Sigmoid colon (tissue), 7 donors: ENCODE results near the gene ZNF521. TPM values are rescaled to one million over a fixed set of nuclear protein-coding genes. Genes with fewer than 3 reads are reported as not detected.

Experiments
- DNase-seq: peaks from one replicate; pipeline ENCODE4 v3.0.0-alpha.2; 2019
- H3K27ac ChIP-seq, 4 donors: fragments of 200-600 bp; sonication (generic); one replicate each; pipeline ENCODE4 v1.5.1; 2016 to 2019; ENCODE audit warnings: mild to moderate bottlenecking in 1 of 4
- H3K27me3 ChIP-seq, 3 donors: fragments of 200-600 bp; sonication (generic); one replicate each; pipeline ENCODE4 v1.5.1; 2019; ENCODE audit warnings: mild to moderate bottlenecking in 1 of 3
- H3K36me3 ChIP-seq, 4 donors: fragments of 200-600 bp; sonication (generic); one replicate each; pipeline ENCODE4 v1.5.1; 2016 to 2019
- H3K4me1 ChIP-seq, 4 donors: fragments of 200-600 bp; sonication (generic); one replicate each; pipeline ENCODE4 v1.5.1; 2017 to 2019
- H3K4me3 ChIP-seq, 4 donors: fragments of 200-600 bp; sonication (generic); one replicate each; pipeline ENCODE4 v1.5.1; 2017 to 2019; ENCODE audit warnings: mild to moderate bottlenecking in 2 of 4, moderate library complexity in 1 of 4
- H3K9me3 ChIP-seq, 4 donors: fragments of 200-600 bp in 3 of 4; sonication (generic) in 3 of 4; one replicate each; pipeline versions ENCODE4 v1.5.1 to v1.6.1; 2013 to 2019
- CTCF ChIP-seq, 4 experiments: fragments of 450-650 bp in 3 of 4; fragments of 200-600 bp in 1 of 4; IDR thresholded peaks; one replicate each; pipeline ENCODE4 v1.5.1; 2016 to 2019; ENCODE audit warnings: antibody characterized with exemption in 4 of 4, mild to moderate bottlenecking in 3 of 4, moderate library complexity in 2 of 4
- EP300 ChIP-seq, 4 donors: sonication (generic); formaldehyde crosslinking; IDR thresholded peaks; one replicate each; pipeline ENCODE4 v1.6.1; 2017; ENCODE audit warnings: antibody characterized with exemption in 4 of 4
- POLR2A ChIP-seq, 2 donors: fragments of 450-650 bp; IDR thresholded peaks; one replicate each; pipeline ENCODE4 v1.6.1; 2016; ENCODE audit warnings: antibody characterized with exemption in 2 of 2, mild to moderate bottlenecking in 2 of 2, moderate library complexity in 2 of 2
- POLR2AphosphoS5 ChIP-seq, 4 donors: sonication (generic); formaldehyde crosslinking; IDR thresholded peaks; one replicate each; pipeline ENCODE4 v1.6.1; 2017; ENCODE audit warnings: antibody characterized with exemption in 4 of 4
- WGBS, 2 donors: extraction: QIAGEN DNeasy Blood & Tissue Kit; methylation state at CpG; one replicate each; pipeline ENCODE4 v1.1.7; 2013; 5-methylcytosine and 5-hydroxymethylcytosine counted together
- intact Hi-C: fragments of 100-400 bp; cut with DNase I; formaldehyde crosslinking; loops from one replicate; pipeline ENCODE4 v1.15.1; 2023
- polyA plus RNA-seq, 3 donors: library from polyadenylated mRNA; stranded (reverse); fragments of 200-250 nt; gene quantifications; one replicate each; pipeline ENCODE4 v1.2.3, GENCODE V29; 2013
- total RNA-seq, 4 donors: library from RNA; depleted of rRNA; stranded (reverse); fragments of >200 nt; gene quantifications; one replicate each; pipeline ENCODE4 v1.1.0, GENCODE V29; 2016
- donor health status: healthy with polysubstance abuse.
- donor health status: Bipolar disorder and iron deficiency.
- donor health status: healthy.

Gene ZNF521
- total and polyA plus RNA-seq, 7 donors: 0.69 to 40.2 (median 12.0) TPM

- DNase-seq: no peak
- no peak for TF ChIP-seq EP300 (IDR thresholded peaks at IDR 0.05)
- TF ChIP-seq POLR2AphosphoS5 (IDR thresholded peaks at IDR 0.05): peak in 3 of 4 donors; percentile 11 to 63 (median 62)
- Histone ChIP-seq H3K27me3 (no peaks in the 10 kb centered on the region), H3K4me3 (no peak overlapping the region), H3K36me3 (no peaks in the 10 kb centered on the region), H3K27ac (peak overlapping the region in 3 of 4 donors; percentile 18 to 47 (median 44)), H3K4me1 (peaks cover 0 to 33% (median 20%) of the 10 kb centered on the region in 4 donors), H3K9me3 (no peaks in the 10 kb centered on the region)
- 62 to 80% methylated on average over 8 of the region's 8 CpGs for WGBS, 2 donors
- intact Hi-C loops: no loop called here
Measured at GRCh38 chr18:25140124-25140961, 211.6 kb downstream of the ZNF521 start.

- TF ChIP-seq POLR2A (IDR thresholded peaks at IDR 0.05) (no peak), POLR2AphosphoS5 (IDR thresholded peaks at IDR 0.05) (no peak), EP300 (IDR thresholded peaks at IDR 0.05) (no peak), CTCF (IDR thresholded peaks at IDR 0.05) (no peak)
- intact Hi-C loops: no loop called here
- Histone ChIP-seq H3K4me1 (peaks cover 0 to 31% (median 17%) of the 10 kb centered on the region in 4 donors), H3K4me3 (no peak overlapping the region), H3K9me3 (no peaks in the 10 kb centered on the region), H3K27me3 (no peaks in the 10 kb centered on the region), H3K27ac (peak overlapping the region in 1 of 4 donors; percentile 12), H3K36me3 (no peaks in the 10 kb centered on the region)
- DNase-seq: no peak
- 80 to 84% methylated on average over 4 of the region's 4 CpGs for WGBS, 2 donors
Measured at GRCh38 chr18:25137197-25137472, 214.8 kb downstream of the ZNF521 start.

DNA sequence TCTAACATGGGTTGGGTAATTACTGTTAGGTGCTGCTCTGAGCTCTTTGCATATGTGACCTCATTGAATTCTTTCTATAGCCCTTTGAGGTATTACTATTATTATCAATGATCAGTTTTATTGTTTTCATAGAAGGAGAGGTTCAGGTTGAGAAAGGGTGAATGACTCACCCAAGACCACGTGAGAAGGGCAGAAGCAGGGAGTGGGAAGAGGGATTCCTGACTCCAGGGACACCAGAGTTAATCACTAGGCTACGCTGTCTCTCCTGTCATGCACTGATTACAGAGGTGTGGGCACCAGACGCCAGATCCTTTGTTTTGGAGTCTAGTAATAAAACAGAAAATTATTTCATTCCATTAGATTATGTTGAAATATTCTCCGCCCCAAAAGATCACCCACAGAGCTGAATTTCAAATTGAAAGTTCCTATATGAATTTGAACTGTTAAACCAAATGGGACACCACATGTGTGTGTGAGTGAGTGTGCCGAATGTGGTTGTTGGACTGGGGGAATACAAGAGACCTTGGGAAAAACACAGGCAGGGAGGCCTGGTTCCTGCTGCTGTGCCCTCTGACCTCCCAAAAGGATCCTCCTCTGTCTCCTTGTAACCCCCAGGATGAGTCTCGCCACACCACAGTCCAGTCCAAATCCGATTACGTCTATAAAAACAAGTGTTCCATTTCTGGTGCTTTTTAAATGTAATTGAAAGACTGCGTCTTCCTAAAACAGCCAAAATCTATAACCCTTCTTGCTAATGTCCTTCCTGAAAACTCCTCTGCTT lies 215.4 kb downstream of the ZNF521 start:
- no peak overlapping the region for H3K4me3 ChIP-seq
- H3K9me3 ChIP-seq: no peaks in the 10 kb centered on the region
- peaks cover 0 to 31% (median 17%) of the 10 kb centered on the region in 4 donors for H3K4me1 ChIP-seq
- intact Hi-C loops: no loop called here
- WGBS, 2 donors: 81 to 86% methylated on average over 9 of the region's 9 CpGs
- TF ChIP-seq POLR2A (IDR thresholded peaks at IDR 0.05) (no peak), POLR2AphosphoS5 (IDR thresholded peaks at IDR 0.05) (no peak), EP300 (IDR thresholded peaks at IDR 0.05) (no peak), CTCF (IDR thresholded peaks at IDR 0.05) (no peak)
- H3K27me3 ChIP-seq: no peaks in the 10 kb centered on the region
- peak overlapping the region in 1 of 4 donors; percentile 12 for H3K27ac ChIP-seq
- DNase-seq: no peak
- no peaks in the 10 kb centered on the region for H3K36me3 ChIP-seq

DNA sequence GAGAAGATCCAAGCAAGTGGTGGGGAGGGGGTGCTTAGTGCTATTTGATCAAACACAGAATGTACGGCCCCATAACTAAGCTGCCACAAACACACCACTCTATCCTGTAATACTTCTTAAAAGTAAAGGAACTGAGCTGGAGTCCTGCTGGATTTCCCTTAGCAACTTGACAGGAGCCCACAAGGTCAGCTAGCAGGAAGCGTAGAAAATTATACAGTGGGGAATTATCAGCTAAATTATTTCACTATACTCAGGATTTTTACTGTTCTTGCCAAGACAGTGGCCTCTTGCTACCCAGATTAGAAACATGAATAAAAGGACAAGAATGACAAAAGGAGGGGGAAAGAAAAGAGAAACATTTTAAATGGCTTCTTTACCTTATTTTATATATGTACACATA lies 217.1 kb downstream of the ZNF521 start:
- WGBS, 2 donors: 82 to 93% methylated on average over 2 of the region's 2 CpGs
- no peaks in the 10 kb centered on the region for H3K9me3 ChIP-seq
- no peak overlapping the region for H3K27ac ChIP-seq
- intact Hi-C loops: no loop called here
- H3K4me3 ChIP-seq: no peak overlapping the region
- no peaks in the 10 kb centered on the region for H3K36me3 ChIP-seq
- peaks cover 0 to 15% (median 7%) of the 10 kb centered on the region in 4 donors for H3K4me1 ChIP-seq
- H3K27me3 ChIP-seq: no peaks in the 10 kb centered on the region
- no peak for TF ChIP-seq POLR2AphosphoS5 (IDR thresholded peaks at IDR 0.05)
- TF ChIP-seq EP300 (IDR thresholded peaks at IDR 0.05): no peak
- no peak for TF ChIP-seq CTCF (IDR thresholded peaks at IDR 0.05)
- no peak for TF ChIP-seq POLR2A (IDR thresholded peaks at IDR 0.05)
- no peak for DNase-seq

- no peak overlapping the region for H3K4me3 ChIP-seq
- intact Hi-C loops: no loop called here
- H3K27me3 ChIP-seq: no peaks in the 10 kb centered on the region
- peaks cover 0 to 10% (median 4%) of the 10 kb centered on the region in 4 donors for H3K4me1 ChIP-seq
- TF ChIP-seq POLR2A (IDR thresholded peaks at IDR 0.05): no peak
- no peak for TF ChIP-seq POLR2AphosphoS5 (IDR thresholded peaks at IDR 0.05)
- no peak for TF ChIP-seq CTCF (IDR thresholded peaks at IDR 0.05)
- no peak for TF ChIP-seq EP300 (IDR thresholded peaks at IDR 0.05)
- no peak for DNase-seq
- H3K9me3 ChIP-seq: no peaks in the 10 kb centered on the region
- no peak overlapping the region for H3K27ac ChIP-seq
- no peaks in the 10 kb centered on the region for H3K36me3 ChIP-seq
- 71 to 78% methylated on average over 2 of the region's 2 CpGs for WGBS, 2 donors
Measured at GRCh38 chr18:25133879-25134278, 218.1 kb downstream of the ZNF521 start.
